ENCODE data around the gene TBC1D3E.
"Not testable (repeated sequence)": the region's sequence is repeated elsewhere in the genome, so short reads cannot be mapped to it uniquely, and the experiment has no call there.

DNA sequence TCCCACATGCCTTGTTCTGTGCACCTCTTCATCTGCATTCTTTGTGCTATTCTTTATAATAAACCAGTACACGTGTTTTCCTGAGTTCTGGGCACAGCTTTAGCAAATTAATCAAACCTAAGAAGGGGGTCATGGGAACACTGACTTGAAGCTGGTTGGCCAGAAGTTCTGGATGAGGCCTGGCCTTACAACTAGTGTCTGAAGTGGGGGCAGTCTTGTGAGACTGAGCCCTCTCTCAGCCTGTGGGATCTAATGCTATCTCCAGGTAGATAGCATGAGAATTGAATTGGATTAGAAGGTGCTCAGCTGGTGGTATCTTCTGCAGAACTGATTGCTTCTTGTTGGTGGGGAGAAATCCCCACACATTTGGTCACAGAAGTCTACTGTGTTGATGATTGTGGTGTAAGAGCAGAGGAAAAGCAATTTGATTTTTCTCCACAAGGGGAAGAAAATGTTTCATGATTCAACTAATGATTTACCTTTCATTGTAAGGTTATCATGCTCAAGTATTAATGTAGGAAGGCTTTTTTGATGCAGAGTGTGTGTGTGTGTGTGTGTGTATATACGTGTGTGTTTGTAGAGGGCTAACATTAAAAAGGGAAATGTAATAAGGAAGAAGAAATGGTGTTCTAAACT is 33.6 kb upstream of the TBC1D3E start:
- TF ChIP-seq, protein P1, sequence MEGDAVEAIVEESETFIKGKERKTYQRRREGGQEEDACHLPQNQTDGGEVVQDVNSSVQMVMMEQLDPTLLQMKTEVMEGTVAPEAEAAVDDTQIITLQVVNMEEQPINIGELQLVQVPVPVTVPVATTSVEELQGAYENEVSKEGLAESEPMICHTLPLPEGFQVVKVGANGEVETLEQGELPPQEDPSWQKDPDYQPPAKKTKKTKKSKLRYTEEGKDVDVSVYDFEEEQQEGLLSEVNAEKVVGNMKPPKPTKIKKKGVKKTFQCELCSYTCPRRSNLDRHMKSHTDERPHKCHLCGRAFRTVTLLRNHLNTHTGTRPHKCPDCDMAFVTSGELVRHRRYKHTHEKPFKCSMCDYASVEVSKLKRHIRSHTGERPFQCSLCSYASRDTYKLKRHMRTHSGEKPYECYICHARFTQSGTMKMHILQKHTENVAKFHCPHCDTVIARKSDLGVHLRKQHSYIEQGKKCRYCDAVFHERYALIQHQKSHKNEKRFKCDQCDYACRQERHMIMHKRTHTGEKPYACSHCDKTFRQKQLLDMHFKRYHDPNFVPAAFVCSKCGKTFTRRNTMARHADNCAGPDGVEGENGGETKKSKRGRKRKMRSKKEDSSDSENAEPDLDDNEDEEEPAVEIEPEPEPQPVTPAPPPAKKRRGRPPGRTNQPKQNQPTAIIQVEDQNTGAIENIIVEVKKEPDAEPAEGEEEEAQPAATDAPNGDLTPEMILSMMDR (IDR thresholded peaks at IDR 0.05; ENCODE audit: low read depth, low read length, poor library complexity, severe bottlenecking) = not testable (repeated sequence)
- TF ChIP-seq EZH2phosphoT487 (IDR thresholded peaks at IDR 0.05; ENCODE audit: borderline replicate concordance, low read length) = not testable (repeated sequence)
